A673 (cell line): Measurements from ENCODE around the gene SEPSECS.

Experiments
- CTCF ChIP-seq: fragments of 300-800, 200-600 bp; sonication (generic); conservative IDR thresholded peaks from 2 replicates; pipeline ENCODE4 v1.5.1; 2017; ENCODE audit warnings: low read depth, mild to moderate bottlenecking, antibody characterized with exemption, low read length, moderate library complexity, mixed read lengths
- EZH2 ChIP-seq: fragments of 200-600 bp; sonication (generic); IDR thresholded peaks from 2 replicates; pipeline ENCODE4 v1.6.1; 2017; ENCODE audit warnings: borderline replicate concordance, low read depth, mild to moderate bottlenecking, mixed read lengths, antibody characterized with exemption, low read length; ENCODE audit not compliant: poor library complexity, severe bottlenecking

- TF ChIP-seq CTCF (no peak), EZH2 (no peak)
These were observed 9.2 kb upstream of the SEPSECS start for GRCh38 chr4:25169446-25169845.
